Mesenteric fat pad (tissue), 1 donor: ENCODE data around the gene CHCHD3. TPM values are rescaled to one million over a fixed set of nuclear protein-coding genes. Genes with fewer than 3 reads are reported as not detected.
"Not testable (repeated sequence)": the region's sequence is repeated elsewhere in the genome, so short reads cannot be mapped to it uniquely, and the experiment has no call there.

Experiments
- DNase-seq: peaks from one replicate; pipeline ENCODE4 v3.0.0-alpha.2; 2020; ENCODE audit warnings: low spot score
- total RNA-seq: library from RNA; stranded (reverse); fragmentation: NEBNext Ultra II Directional; extraction: Animal tissue kit (Norgen Biotek cat#: 25700); gene quantifications from one replicate; pipeline ENCODE4 v1.2.1, GENCODE V29; 2021
- donor health status: DM: yes; HTN: yes; CAD: no.

The CHCHD3 gene
- total RNA-seq, 1 donor from 2014 or later = 55.5 TPM

DNA sequence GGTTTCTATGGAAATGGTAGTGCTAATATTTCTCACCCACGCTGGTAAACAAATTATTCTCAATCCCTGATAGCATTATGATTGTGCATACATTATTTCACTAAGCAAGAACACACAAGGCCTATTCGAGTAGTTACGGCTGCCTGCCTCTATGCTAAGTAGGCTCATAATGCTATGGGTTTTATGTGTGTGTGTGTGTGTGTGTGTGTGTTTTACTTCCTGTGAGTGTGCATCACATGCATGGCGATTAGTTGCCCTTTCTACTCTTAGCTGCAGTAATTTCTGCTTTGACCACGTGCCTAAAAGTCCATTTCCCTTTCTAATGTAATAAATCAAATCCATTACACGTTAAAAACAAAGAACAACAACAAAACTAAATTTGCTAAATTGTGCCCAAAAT, 117.0 kb downstream of the CHCHD3 start:
- DNase-seq = no peak

DNA sequence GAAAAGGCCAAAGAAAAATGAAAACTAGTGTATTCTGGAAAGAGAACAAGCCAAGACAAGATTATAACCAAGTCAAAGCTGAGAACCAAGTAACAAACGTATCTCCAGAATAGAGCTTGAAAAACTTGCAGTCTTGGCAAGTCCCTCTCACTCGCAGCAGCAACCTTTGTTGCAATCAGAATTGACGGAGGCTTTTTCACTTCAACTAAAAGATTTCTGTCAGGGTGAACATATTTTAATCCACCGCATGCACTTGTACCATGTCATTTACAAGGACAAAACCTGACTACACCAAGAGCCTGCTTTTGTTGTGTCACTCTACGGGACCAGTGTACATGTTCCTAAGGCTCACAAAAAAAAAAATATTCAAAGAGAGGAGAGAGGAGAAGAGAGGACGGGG, 122.0 kb downstream of the CHCHD3 start:
- DNase-seq = no peak

DNA sequence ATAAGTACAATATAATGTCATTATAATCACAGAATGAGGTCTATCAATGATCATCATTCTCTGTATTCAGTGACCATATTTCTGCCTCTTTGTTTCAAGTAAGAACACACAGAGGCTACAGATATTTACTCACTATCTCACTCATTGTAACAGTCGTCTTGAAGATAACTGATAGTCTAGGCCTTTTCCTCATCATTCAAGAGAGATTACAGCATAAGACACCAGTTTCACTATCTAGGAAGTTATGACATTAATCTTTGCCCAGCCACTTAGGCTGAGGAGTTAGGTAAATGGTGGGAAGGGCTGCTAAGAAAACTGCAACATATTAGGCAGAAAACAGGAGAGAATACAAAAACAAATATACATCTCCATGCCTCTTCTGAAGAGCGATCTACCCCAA, 125.3 kb downstream of the CHCHD3 start:
- DNase-seq = no peak

DNA sequence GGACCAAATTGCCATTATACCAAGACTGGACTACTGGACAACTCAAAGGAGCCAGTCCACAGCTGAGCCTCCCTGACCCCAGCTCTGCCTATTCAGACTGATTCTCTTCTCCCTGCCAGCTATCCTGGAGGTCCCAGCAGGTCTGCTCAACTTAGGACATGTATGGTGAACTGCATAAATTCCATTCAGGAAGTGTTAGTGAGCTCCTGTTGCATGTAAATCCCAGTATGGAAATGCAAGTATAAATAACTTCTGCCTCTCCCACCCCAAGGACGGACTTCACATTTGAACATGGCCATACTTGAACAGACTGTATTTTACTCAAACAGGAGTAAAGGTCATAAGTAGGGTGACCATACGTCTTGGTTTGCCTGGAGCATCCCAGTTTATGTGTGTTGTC, 128.4 kb downstream of the CHCHD3 start:
- DNase-seq = no peak

DNA sequence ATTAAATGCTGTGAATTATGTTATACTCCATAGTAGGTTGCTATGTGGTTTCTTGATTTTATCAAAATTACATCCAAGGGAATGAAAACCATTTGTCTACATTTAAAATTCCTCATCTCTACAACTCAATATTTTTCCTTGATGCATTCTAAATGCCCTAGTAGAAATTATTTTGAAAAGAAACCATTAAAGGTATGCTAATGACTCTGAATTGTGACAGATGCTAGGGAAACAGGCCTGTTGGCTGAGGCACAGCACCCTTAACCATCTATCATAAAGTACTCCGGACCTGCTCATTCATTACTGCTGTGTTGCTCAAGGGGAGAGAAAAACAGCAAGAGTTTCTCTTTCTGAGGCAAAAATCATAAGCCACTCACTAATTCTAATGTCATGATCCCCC, 131.2 kb downstream of the CHCHD3 start:
- DNase-seq = no peak

DNA sequence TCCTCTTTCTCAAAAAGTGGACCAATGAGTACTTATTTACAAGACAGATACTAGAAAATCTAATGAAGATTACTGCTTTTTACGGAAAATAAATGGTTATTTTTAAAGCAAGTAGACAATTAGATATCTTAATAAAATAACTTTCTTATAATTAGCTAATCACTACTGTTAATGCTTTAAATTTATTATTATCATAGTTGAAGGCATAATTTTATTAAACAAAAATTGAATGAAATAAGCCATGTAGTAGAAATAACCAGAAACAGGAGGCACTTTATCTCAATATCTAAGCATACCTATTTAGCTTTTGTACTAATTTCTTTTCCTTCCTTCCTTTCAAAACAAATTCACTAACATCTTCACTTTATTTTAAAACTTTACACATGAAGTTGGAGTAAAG, 134.9 kb downstream of the CHCHD3 start:
- DNase-seq = no peak

DNA sequence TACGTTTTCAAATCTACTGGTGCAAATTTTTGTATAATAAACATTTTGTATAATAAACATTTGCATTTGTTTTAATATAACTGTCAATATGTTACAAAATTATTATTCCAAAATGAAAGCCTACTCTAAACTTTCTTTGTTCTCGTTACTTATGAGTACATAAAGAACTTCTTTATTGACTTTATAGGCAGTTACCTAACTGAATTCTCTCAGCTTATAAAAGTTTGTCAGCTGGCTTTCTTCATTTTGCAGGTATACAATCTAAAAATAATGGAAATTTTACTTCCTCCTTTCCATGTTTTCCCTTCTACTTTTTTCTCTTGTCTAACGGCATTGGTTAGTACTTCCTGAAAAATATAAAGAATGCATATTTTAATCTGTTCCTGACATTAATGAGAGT, 137.1 kb downstream of the CHCHD3 start:
- DNase-seq = no peak

DNA sequence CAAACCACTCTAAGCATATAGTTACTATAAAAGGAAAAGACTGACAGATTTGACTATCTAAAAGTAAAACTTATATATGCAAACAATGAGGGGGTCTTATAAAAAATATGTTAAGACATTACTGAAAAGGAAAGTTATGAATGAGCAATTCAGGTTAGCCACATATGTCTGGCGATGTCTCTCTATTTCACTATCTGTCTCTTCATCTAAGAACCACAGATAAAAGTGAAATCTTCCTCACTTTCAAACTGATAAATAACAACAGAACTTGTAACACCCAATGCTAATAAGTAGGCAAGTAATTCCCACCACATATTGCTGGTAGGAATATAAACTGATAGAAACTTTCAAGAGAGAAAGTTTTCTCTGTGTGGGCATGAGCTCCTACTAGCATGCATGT, 138.2 kb downstream of the CHCHD3 start:
- DNase-seq = no peak

DNA sequence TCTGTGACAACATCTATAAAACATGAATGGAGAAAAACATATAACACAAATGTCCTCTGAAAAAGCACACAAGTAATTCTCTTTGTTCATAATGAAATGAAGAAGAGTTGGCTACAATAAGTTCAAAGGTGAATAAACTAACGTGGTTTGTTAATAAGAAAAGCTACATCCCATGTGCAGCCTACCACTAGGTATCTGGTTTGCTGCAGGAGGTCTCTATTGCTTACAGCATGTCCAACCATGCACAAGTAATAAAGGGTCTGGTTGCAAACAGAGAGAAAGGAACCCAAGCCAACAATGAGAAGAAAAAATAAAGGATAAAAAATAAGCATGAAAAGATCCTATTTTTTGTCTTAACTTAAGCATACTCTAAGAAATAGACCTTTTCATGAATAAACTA, 139.2 kb downstream of the CHCHD3 start:
- no peak for DNase-seq

DNA sequence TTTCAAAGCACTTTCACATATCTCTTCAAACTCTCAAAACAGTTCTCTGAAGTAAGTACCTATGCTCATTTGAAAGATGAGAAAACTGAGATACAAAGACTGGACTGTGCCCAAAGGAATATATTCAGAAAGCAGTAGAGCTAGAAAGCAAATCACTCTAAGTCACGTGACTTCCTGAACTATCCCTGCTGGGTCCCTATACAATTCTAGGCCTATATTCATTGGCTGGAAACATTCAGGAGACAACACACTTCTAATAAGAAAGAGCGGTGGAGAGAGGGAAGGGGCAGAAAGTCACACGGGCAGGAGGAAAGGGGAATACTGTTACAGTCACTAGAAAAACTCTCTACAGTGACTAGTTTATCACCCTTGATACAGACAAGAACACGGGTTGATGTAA, 140.0 kb downstream of the CHCHD3 start:
- no peak for DNase-seq

DNA sequence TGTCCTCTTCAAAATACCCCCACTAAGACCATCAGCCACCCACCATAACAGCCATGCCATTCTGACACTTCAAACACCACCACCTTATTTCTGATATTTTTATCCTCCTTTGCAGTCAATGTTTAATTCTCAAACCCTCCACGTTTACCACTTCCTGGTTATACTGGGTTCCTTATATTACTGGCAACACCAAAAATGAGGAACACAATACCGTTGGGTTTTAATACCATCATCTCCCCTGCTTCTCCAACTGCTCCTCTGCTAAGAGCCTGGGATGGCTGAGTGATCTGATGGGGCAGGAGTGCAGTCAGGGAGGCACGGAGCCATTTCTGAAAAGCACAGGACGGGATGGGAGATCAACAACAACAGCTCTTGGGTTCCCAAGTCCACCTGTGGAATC, 140.5 kb downstream of the CHCHD3 start:
- DNase-seq = no peak

DNA sequence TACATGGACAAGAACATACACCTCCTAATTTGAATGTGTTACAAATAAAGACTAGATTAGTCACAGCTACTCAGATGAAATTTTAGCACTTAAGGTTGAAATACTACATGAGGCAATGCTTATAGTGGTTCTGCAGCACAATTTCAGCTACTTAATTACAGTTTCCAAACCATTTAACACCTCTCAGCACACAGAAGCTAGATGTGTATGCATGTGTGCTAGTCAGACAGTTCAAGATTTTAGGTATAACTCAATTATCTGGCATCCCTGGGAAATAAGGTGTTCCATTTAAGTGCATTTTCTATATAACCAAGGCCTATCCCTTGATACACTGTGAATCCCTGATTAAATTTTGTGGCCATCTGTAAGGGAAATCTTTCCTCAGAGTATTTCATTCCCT, 141.8 kb downstream of the CHCHD3 start:
- no peak for DNase-seq

DNA sequence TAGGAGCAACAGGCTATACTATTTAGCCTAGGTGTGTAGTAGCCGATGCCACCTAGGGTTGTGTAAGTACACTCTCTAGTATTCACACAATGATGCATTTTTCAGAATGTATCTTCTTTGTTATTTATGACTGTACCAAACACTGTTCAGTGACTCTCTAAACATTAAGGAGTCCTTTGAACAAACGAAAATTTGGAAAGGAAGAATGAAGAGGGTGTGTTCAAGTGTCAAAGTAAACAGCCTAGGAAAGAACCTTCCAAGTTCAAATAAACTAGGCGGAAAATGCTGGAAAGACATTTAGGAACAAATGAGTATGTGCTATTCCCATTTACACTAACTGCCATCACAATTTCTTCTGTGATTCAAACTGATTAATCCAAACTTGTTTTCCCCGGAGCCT, 142.4 kb downstream of the CHCHD3 start:
- no peak for DNase-seq

DNA sequence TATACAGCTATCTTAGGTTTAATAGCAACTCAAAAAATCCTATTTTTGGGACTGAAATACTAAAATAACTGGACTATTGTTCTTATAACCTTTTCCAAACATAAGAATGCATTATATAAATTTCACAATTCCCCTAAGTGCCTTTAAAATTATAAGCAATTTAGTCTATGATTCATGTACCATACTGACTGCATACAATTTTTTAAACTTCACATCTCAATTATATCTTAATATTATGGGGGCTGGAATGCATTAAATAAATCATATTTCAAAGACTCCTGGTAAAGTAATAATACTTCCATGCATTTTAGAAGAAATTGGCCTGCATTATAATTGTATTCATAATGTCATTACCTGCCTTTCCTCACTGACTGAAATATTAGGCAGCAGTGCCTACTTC, 144.6 kb downstream of the CHCHD3 start:
- no peak for DNase-seq

DNA sequence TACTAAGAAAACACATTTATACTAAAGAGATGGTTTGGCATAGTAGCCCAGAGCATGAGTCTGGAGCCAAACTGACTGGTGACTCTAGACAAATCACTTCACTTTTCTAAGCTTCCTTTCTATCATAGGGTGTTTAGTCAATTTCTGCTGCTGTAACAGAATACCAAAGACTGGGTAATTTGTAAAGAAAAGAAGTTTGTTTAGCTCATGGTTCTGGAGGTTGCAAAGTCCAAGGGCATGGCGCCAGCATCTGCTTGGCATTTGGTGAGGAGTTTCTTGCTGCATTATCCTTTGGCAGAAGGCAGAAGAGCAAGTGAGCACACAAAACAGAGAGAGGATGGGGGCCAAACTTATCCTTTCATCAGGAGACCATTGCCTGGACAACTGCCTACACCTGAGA, 146.3 kb downstream of the CHCHD3 start:
- no peak for DNase-seq

DNA sequence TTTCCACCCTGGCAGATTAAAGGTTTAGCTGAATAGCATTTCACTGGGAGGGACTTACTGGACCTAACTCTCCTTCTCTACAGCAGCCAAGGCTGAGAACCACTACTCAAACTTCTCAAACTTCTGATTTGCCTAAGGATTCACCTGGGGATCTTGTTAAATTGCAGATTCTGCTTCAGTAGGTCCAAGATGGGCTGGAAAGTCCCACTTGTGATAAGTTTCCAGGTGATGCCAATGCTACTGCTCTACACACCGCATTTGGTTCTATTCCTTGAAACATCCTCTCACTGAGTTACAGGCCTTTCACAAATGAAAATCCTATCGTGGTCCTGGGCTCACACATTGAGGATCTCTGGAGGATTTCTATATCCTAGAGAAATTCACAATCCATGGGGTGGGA, 147.9 kb downstream of the CHCHD3 start:
- no peak for DNase-seq

DNA sequence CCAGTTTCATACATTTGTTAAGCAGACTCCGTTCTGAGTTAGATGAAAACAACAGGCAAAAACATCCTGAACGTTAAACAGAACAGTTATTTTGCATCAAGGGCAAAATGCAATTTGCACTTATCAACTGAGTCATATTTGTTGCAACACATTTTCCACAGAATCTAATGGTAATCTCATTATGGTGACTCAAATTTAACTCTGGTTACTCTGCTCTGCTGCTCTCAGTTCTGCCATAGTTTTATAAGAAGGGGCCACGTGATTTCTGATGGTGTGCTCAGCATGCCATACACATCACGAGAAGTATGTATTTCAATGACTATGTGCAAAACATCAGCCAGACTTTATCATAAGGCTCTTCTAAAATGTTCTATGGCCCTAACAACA, 148.8 kb downstream of the CHCHD3 start:
- DNase-seq = no peak

DNA sequence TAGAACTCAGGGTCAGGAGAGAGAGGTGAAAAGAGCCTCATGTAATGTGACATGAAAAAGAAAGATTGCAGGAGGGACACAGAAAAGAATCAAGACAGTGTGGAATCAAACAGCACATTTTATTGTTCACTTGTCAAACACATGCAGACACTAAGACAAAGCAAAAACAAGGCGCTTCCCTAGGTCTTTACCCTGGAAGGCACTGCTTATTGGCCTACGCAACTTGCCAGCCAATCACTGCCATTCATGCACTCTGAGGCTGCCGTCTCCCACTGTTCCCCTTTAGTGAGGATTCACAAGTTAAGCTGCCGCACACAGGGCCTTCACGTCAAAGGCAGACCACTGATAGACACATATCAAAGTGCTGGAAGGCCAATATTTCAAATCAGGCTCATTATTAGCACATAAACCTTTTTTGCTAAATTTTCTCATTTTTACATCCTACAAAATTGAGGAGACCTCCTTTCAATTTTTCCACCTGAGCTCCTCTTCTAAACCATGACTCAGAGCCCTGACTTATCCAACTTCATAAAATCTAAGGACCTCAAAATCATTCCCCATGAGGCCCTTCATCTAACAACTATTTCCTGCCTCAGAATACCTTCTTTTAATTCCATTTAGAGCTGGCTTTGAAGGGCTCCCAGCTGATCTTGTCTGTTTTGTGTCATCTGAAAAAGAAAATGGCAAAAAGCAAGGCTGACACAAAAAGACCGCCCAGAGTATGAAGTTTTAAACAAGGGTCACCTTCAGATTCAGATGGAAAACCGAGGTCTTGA, 149.4 kb downstream of the CHCHD3 start:
- DNase-seq = no peak

DNA sequence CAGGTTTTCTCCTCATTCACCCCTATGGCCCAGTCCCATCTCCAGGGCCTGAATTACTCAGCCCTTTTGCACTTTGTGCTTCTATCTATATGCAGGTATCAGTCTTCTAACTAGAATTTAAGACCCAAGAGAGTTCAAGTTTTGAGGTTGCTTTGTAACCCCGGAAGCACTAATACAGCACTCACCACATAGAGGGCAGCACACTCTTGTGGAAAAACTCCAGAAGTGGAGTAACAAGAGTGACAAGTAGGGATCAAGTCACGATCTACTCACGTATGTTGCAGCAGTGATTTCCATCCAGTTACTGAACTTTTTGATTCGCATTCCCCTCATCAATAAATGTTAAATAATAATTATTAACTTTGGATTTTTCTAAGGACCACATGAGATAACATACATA, 151.0 kb downstream of the CHCHD3 start:
- DNase-seq = no peak

DNA sequence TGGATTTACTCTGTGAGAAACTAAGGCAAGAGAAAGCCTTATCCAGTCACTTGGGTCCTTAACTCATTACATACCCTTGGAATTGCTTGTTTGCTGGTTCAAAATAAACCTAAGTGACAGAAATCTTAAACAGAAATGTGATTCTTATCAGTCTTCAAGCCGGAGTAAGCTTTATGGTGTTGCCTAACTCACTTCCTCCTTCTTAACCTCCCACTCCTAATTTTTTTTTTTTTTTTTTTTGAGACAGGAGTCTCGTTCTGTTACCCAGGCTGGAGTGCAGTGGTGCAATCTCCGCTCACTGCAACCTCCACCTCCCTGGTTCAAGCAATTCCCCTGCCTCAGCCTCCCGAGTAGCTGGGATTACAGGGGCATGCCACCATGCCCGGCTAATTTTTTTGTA, 151.9 kb downstream of the CHCHD3 start:
- not testable (repeated sequence) for DNase-seq

DNA sequence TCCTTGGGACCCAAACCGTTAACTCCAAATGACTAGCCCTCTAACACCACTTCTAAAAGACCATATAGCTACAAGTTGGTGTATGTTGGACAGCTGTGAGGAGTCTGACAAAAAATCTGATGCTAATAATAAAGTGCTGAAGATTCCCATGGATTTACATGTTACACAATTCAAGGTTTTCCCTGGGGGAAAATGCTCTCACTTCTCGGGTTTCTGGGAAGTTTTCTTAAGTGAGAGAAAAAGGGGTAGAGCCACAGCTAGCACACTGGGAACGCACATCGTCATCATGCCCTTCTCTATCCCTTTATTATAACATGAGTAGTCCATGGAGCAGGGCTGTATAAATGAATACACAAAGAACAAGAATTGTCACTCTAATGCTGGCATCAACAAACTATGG, 162.1 kb downstream of the CHCHD3 start:
- DNase-seq = no peak

DNA sequence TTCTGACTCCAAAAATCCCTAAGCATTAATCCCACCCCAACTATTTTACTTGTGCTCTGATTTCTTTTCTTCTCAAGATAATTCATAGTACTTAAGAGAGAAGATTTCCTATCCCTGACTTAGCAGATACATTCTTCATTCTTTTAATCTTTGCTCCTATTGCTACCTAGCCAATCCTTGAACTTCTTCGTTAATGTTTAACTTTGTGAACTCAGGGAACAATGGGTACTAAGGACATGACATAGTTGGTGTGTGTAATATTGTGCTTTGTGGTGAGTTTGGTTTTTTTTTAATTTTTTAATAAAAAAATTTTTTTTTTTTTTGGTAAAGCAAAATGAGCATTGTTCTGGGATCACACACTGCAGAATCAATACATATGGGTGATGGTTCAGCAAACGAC, 166.2 kb downstream of the CHCHD3 start:
- no peak for DNase-seq

DNA sequence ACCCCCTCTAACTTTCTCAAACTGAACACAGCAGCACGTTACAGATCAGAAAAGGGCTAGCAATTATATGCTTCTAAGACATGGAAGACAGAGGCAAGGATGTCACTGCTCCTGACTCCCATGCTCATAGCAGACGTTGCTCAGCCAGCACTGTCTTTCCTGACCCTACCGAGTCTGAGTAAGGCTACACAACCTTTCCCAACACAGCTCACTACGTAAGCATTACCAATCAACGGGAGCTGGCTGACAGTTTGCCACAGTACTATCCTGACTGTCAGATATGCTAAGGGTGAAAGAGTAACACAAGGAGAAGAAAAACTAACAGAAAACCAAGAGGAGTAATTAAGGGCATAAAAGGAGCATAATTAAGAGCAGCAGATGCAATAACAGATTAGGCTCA, 171.2 kb downstream of the CHCHD3 start:
- DNase-seq = no peak
